Activated CD8-positive, alpha-beta memory T cell treated with anti-CD3 and anti-CD28 coated beads, Interleukin-2, amount 10 ng/mL, durations not matched to agents 7 days and 5 days (primary cell): ENCODE measurements around the gene ZNF536. TPM values are rescaled to one million over a fixed set of nuclear protein-coding genes. Genes with fewer than 3 reads are reported as not detected.

Source experiments
- ATAC-seq: fragments of 150-1000 bp; cut with Tn5 transposase; one replicate; pipeline ENCODE4 v1.10.0; 2021; ENCODE audit warnings: moderate library complexity
- CTCF ChIA-PET: fragments of 350-600 bp; sonication (Branson Sonifier 250); formaldehyde crosslinking; loops from one replicate; lab custom pipeline; 2021; ENCODE audit warnings: antibody characterized with exemption; lab: Charles Lee
- DNase-seq: peaks from one replicate; pipeline ENCODE4 v3.0.0-alpha.2; 2020
- H3K27ac Mint-ChIP-seq: one replicate; pipeline ENCODE4 v1.8.0; 2021; ENCODE audit warnings: mild to moderate bottlenecking, mixed read lengths
- H3K27me3 Mint-ChIP-seq: one replicate; pipeline ENCODE4 v1.8.0; 2021; ENCODE audit warnings: mixed read lengths
- H3K36me3 Mint-ChIP-seq: one replicate; pipeline ENCODE4 v1.8.0; 2021; ENCODE audit warnings: mild to moderate bottlenecking, mixed read lengths
- H3K4me1 Mint-ChIP-seq: one replicate; pipeline ENCODE4 v1.8.0; 2021; ENCODE audit warnings: mixed read lengths
- H3K4me3 Mint-ChIP-seq: one replicate; pipeline ENCODE4 v1.8.0; 2021; ENCODE audit warnings: mild to moderate bottlenecking, moderate library complexity, mixed read lengths
- H3K9me3 Mint-ChIP-seq: one replicate; pipeline ENCODE4 v1.8.0; 2022; ENCODE audit warnings: low read depth, mixed read lengths
- total RNA-seq, 2 experiments: library from RNA; stranded (reverse); gene quantifications; one replicate each; pipeline ENCODE4 v1.2.3, GENCODE V29; 2021

The ZNF536 gene
- total RNA-seq, 2 experiments from 2014 or later, result not detected

- CTCF ChIA-PET, result no interaction called here
- no peak for ATAC-seq
These were observed 183.0 kb downstream of the ZNF536 start for GRCh38 chr19:30555075-30555790.

GRCh38 chr19:30555791-30556110, 183.6 kb downstream of the ZNF536 start:
- no peak for ATAC-seq
- CTCF ChIA-PET, result no interaction called here
- Mint-ChIP-seq H3K36me3 (no peaks in the 10 kb centered on the region), H3K4me3 (no peak overlapping the region), H3K27me3 (no peaks in the 10 kb centered on the region), H3K4me1 (no peaks in the 10 kb centered on the region), H3K9me3 (no peaks in the 10 kb centered on the region), H3K27ac (no peak overlapping the region)
- no peak for DNase-seq

More at GRCh38 chr19:30555075-30555790, 183.0 kb downstream of the ZNF536 start:
- H3K4me3 Mint-ChIP-seq, result no peak overlapping the region
- H3K4me1 Mint-ChIP-seq, result no peaks in the 10 kb centered on the region
- H3K9me3 Mint-ChIP-seq, result no peaks in the 10 kb centered on the region
- DNase-seq, result no peak
- H3K27me3 Mint-ChIP-seq, result no peaks in the 10 kb centered on the region
- no peaks in the 10 kb centered on the region for H3K36me3 Mint-ChIP-seq
- H3K27ac Mint-ChIP-seq, result no peak overlapping the region

- Mint-ChIP-seq H3K27me3 (no peaks in the 10 kb centered on the region), H3K9me3 (no peaks in the 10 kb centered on the region), H3K4me1 (no peaks in the 10 kb centered on the region), H3K36me3 (no peaks in the 10 kb centered on the region), H3K4me3 (no peak overlapping the region), H3K27ac (no peak overlapping the region)
- no peak for ATAC-seq
- no peak for DNase-seq
- CTCF ChIA-PET, result no interaction called here
These were observed 184.1 kb downstream of the ZNF536 start for GRCh38 chr19:30556230-30556711.

GRCh38 chr19:30557212-30557611, 185.0 kb downstream of the ZNF536 start:
- Mint-ChIP-seq H3K27ac (no peak overlapping the region), H3K27me3 (no peaks in the 10 kb centered on the region), H3K4me1 (no peaks in the 10 kb centered on the region), H3K9me3 (no peaks in the 10 kb centered on the region), H3K36me3 (no peaks in the 10 kb centered on the region), H3K4me3 (no peak overlapping the region)
- CTCF ChIA-PET, result no interaction called here
- DNase-seq (no peak), ATAC-seq (no peak)

GRCh38 chr19:30557927-30558557, 185.9 kb downstream of the ZNF536 start:
- Mint-ChIP-seq H3K4me3 (no peak overlapping the region), H3K27me3 (no peaks in the 10 kb centered on the region), H3K4me1 (no peaks in the 10 kb centered on the region), H3K36me3 (no peaks in the 10 kb centered on the region), H3K9me3 (no peaks in the 10 kb centered on the region), H3K27ac (no peak overlapping the region)
- CTCF ChIA-PET, result no interaction called here
- ATAC-seq (no peak), DNase-seq (no peak)

GRCh38 chr19:30558793-30559192, 186.6 kb downstream of the ZNF536 start:
- DNase-seq (no peak), ATAC-seq (no peak)
- Mint-ChIP-seq H3K4me1 (no peaks in the 10 kb centered on the region), H3K36me3 (no peaks in the 10 kb centered on the region), H3K27ac (no peak overlapping the region), H3K27me3 (no peaks in the 10 kb centered on the region), H3K4me3 (no peak overlapping the region), H3K9me3 (no peaks in the 10 kb centered on the region)
- CTCF ChIA-PET, result no interaction called here

- Mint-ChIP-seq H3K27ac (no peak overlapping the region), H3K36me3 (no peaks in the 10 kb centered on the region), H3K9me3 (no peaks in the 10 kb centered on the region), H3K4me1 (no peaks in the 10 kb centered on the region), H3K4me3 (no peak overlapping the region), H3K27me3 (no peaks in the 10 kb centered on the region)
- ATAC-seq (no peak), DNase-seq (no peak)
- CTCF ChIA-PET, result no interaction called here
These were observed 187.3 kb downstream of the ZNF536 start for GRCh38 chr19:30559446-30559845.

GRCh38 chr19:30562981-30563380, 190.8 kb downstream of the ZNF536 start:
- no peaks in the 10 kb centered on the region for H3K27me3 Mint-ChIP-seq
- no peak overlapping the region for H3K4me3 Mint-ChIP-seq
- no peaks in the 10 kb centered on the region for H3K9me3 Mint-ChIP-seq
- ATAC-seq (no peak), DNase-seq (no peak)
- H3K36me3 Mint-ChIP-seq, result no peaks in the 10 kb centered on the region
- H3K27ac Mint-ChIP-seq, result no peak overlapping the region
- H3K4me1 Mint-ChIP-seq, result no peaks in the 10 kb centered on the region
- CTCF ChIA-PET, result no interaction called here

GRCh38 chr19:30563691-30564090, 191.5 kb downstream of the ZNF536 start:
- Mint-ChIP-seq H3K27ac (no peak overlapping the region), H3K27me3 (no peaks in the 10 kb centered on the region), H3K4me1 (no peaks in the 10 kb centered on the region), H3K4me3 (no peak overlapping the region), H3K36me3 (no peaks in the 10 kb centered on the region), H3K9me3 (no peaks in the 10 kb centered on the region)
- ATAC-seq, result no peak
- CTCF ChIA-PET, result no interaction called here
- no peak for DNase-seq

GRCh38 chr19:30564551-30565011, 192.4 kb downstream of the ZNF536 start:
- Mint-ChIP-seq H3K27me3 (no peaks in the 10 kb centered on the region), H3K4me3 (no peak overlapping the region), H3K9me3 (no peaks in the 10 kb centered on the region), H3K36me3 (no peaks in the 10 kb centered on the region), H3K4me1 (no peaks in the 10 kb centered on the region), H3K27ac (no peak overlapping the region)
- no peak for DNase-seq
- CTCF ChIA-PET, result no interaction called here
- no peak for ATAC-seq

GRCh38 chr19:30565636-30566035, 193.5 kb downstream of the ZNF536 start:
- no peaks in the 10 kb centered on the region for H3K36me3 Mint-ChIP-seq
- CTCF ChIA-PET, result no interaction called here
- H3K9me3 Mint-ChIP-seq, result no peaks in the 10 kb centered on the region
- H3K27ac Mint-ChIP-seq, result no peak overlapping the region
- ATAC-seq (no peak), DNase-seq (no peak)
- H3K27me3 Mint-ChIP-seq, result no peaks in the 10 kb centered on the region
- no peak overlapping the region for H3K4me3 Mint-ChIP-seq
- no peaks in the 10 kb centered on the region for H3K4me1 Mint-ChIP-seq

- no peaks in the 10 kb centered on the region for H3K36me3 Mint-ChIP-seq
- ATAC-seq, result no peak
- no peak overlapping the region for H3K27ac Mint-ChIP-seq
- no peaks in the 10 kb centered on the region for H3K27me3 Mint-ChIP-seq
- no peaks in the 10 kb centered on the region for H3K4me1 Mint-ChIP-seq
- CTCF ChIA-PET, result no interaction called here
- H3K4me3 Mint-ChIP-seq, result no peak overlapping the region
- H3K9me3 Mint-ChIP-seq, result no peaks in the 10 kb centered on the region
- no peak for DNase-seq
These were observed 194.7 kb downstream of the ZNF536 start for GRCh38 chr19:30566681-30567420.

- Mint-ChIP-seq H3K4me1 (no peaks in the 10 kb centered on the region), H3K4me3 (no peak overlapping the region), H3K27me3 (no peaks in the 10 kb centered on the region), H3K9me3 (no peaks in the 10 kb centered on the region), H3K36me3 (no peaks in the 10 kb centered on the region), H3K27ac (no peak overlapping the region)
- CTCF ChIA-PET, result no interaction called here
- ATAC-seq, result no peak
- DNase-seq, result no peak
These were observed 195.5 kb downstream of the ZNF536 start for GRCh38 chr19:30567536-30568232.
